ENCODE measurements around the gene MROH2A. TPM values are rescaled to one million over a fixed set of nuclear protein-coding genes. Genes with fewer than 3 reads are reported as not detected.

MROH2A gene
- total RNA-seq, 1 experiment from 2014 or later, result not detected

- TF ChIP-seq ARID4B (CRISPR knock-in tag; IDR thresholded peaks at IDR 0.05; ENCODE audit: borderline replicate concordance) (no peak), ATF1 (CRISPR knock-in tag; IDR thresholded peaks at IDR 0.05) (no peak), ZMAT4 (CRISPR knock-in tag; IDR thresholded peaks at IDR 0.05) (no peak), SMAD3 (CRISPR knock-in tag; IDR thresholded peaks at IDR 0.05; ENCODE audit: borderline replicate concordance) (no peak), JUN (CRISPR knock-in tag; IDR thresholded peaks at IDR 0.05) (no peak), ZNF396 (CRISPR knock-in tag; IDR thresholded peaks at IDR 0.05; ENCODE audit: borderline replicate concordance) (no peak), FOXP1 (CRISPR knock-in tag; IDR thresholded peaks at IDR 0.05; ENCODE audit: borderline replicate concordance) (no peak), CDX4 (CRISPR knock-in tag; IDR thresholded peaks at IDR 0.05; ENCODE audit: borderline replicate concordance) (no peak), TP53 (CRISPR knock-in tag; IDR thresholded peaks at IDR 0.05) (no peak), ETV6 (CRISPR knock-in tag; IDR thresholded peaks at IDR 0.05) (no peak), IRF1 (CRISPR knock-in tag; IDR thresholded peaks at IDR 0.05) (no peak)
These were observed 35.3 kb downstream of the MROH2A start (continued) for GRCh38 chr2:233813236-233814055.

GRCh38 chr2:233814056-233814835, 36.1 kb downstream of the MROH2A start:
- Mint-ChIP-seq H3K27me3 (ENCODE audit: low read depth) (no peaks in the 10 kb centered on the region; the same call in 1 of the 2 replicates), H3K36me3 (no peaks in the 10 kb centered on the region), H3K9me3 (peaks cover 11% of the 10 kb centered on the region), H3K27ac (no peak overlapping the region), H3K4me3 (no peak overlapping the region), H3K4me1 (no peaks in the 10 kb centered on the region)
- ATAC-seq, result peak; percentile 79
- DNase-seq (ENCODE audit: low spot score), result no peak
- TF ChIP-seq USF2 (CRISPR knock-in tag; IDR thresholded peaks at IDR 0.05), result peak; percentile 90
- no peak for TF ChIP-seq TEAD1 (CRISPR knock-in tag; IDR thresholded peaks at IDR 0.05)
- no peak for TF ChIP-seq ZNF138 (CRISPR knock-in tag; conservative IDR thresholded peaks at IDR 0.05)
- no peak for TF ChIP-seq RORB (CRISPR knock-in tag; IDR thresholded peaks at IDR 0.05)
- peak; percentile 90 for TF ChIP-seq USF1 (CRISPR knock-in tag; IDR thresholded peaks at IDR 0.05)
- no peak for TF ChIP-seq TEAD4 (CRISPR knock-in tag; IDR thresholded peaks at IDR 0.05)
- CTCF ChIA-PET, result no interaction called here
- POLR2A ChIA-PET, result no interaction called here
